ENCODE data around the gene TTYH2. TPM values are rescaled to one million over a fixed set of nuclear protein-coding genes. Genes with fewer than 3 reads are reported as not detected.
A peak's percentile ranks its signal among the peaks of the same experiment; 100 is the strongest.

TTYH2 gene
- total and polyA plus RNA-seq, 10 of the 15 experiments (the other 5 are each of a cell fraction or from before 2014, with no cell fraction given), result 0.26 to 25.2 (median 6.6) TPM

DNA sequence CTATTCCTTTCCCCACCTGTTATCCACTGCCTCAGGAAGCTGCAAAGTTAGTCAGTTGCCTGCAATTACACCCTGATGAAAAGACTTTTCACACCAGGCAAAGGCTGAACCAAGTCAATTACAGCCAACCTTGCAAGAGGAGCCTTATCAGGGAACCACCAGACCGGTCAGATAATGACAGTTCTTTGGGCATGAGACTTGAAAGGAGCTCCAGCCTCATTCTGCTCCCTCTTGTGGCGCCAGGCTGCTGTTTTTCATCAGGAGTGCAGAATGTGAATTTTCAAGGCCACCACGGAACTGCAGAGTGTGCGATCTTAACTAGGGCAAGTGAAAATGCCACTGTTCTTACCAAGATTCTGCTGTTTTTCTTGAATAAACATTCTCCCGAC is 83.2 kb downstream of the TTYH2 start:
- SMC1A ChIA-PET (ENCODE audit: uncharacterized antibody, unreplicated experiment), result interaction anchor here (0.7 to 6.8 kb wide), 6 partner anchors 11 to 84 kb away, joined by 3 to 101 read pairs (median 7); partner anchors contain the start of genes DNAI2 and TTYH2
- 13% methylated on average over 5 of the region's 5 CpGs for WGBS (ENCODE audit: insufficient coverage, insufficient replicate concordance, low lambda C conversion rate, missing lambda C conversion rate)
- TF ChIP-seq TCF12 (IDR thresholded peaks at IDR 0.05; ENCODE audit: low read depth, low read length), result no peak
- peak; percentile 76; the same call in 1 of the 2 replicates for TF ChIP-seq SMARCA5 (IDR thresholded peaks at IDR 0.05)
- TF ChIP-seq POLR2AphosphoS2 (IDR thresholded peaks at IDR 0.05; ENCODE audit: low read depth, low read length), result no peak
- no peak for TF ChIP-seq NR2C1 (IDR thresholded peaks at IDR 0.05)
- 0 out of 2 replicates have a peak, but pooled peaks have one; percentile 37 for TF ChIP-seq YY1 (IDR thresholded peaks at IDR 0.05; ENCODE audit: low read depth, low read length)
- no peak for TF ChIP-seq POLR2A (IDR thresholded peaks at IDR 0.05; ENCODE audit: low read depth, low read length)
- TF ChIP-seq CHD1 (IDR thresholded peaks at IDR 0.05; ENCODE audit: low read depth, low read length), result no peak
- 0 out of 2 replicates have a peak, but pooled peaks have one; percentile 7 for TF ChIP-seq ZNF24 (IDR thresholded peaks at IDR 0.05)
- TF ChIP-seq ASH2L (IDR thresholded peaks at IDR 0.05; ENCODE audit: borderline replicate concordance, low read depth), result no peak
- TF ChIP-seq RAD51 (IDR thresholded peaks at IDR 0.05), result no peak
- TF ChIP-seq SRF (IDR thresholded peaks at IDR 0.05; ENCODE audit: low read depth in 2 of 2, low read length in 2 of 2), result no peak
- TF ChIP-seq BCL11A (IDR thresholded peaks at IDR 0.05; ENCODE audit: low read depth, low read length), result no peak
- no peak for TF ChIP-seq ESRRA (IDR thresholded peaks at IDR 0.05; ENCODE audit: low read length)
- peak; percentile 17; the same call in 1 of the 2 replicates for TF ChIP-seq IKZF1 (conservative IDR thresholded peaks at IDR 0.05)
- peak; percentile 62; the same call in 1 of the 2 replicates for TF ChIP-seq MLLT1 (IDR thresholded peaks at IDR 0.05)
- TF ChIP-seq RAD21 (IDR thresholded peaks at IDR 0.05; ENCODE audit: insufficient read depth, low read depth, low read length), result peak; percentile 47
- TF ChIP-seq, protein P1, sequence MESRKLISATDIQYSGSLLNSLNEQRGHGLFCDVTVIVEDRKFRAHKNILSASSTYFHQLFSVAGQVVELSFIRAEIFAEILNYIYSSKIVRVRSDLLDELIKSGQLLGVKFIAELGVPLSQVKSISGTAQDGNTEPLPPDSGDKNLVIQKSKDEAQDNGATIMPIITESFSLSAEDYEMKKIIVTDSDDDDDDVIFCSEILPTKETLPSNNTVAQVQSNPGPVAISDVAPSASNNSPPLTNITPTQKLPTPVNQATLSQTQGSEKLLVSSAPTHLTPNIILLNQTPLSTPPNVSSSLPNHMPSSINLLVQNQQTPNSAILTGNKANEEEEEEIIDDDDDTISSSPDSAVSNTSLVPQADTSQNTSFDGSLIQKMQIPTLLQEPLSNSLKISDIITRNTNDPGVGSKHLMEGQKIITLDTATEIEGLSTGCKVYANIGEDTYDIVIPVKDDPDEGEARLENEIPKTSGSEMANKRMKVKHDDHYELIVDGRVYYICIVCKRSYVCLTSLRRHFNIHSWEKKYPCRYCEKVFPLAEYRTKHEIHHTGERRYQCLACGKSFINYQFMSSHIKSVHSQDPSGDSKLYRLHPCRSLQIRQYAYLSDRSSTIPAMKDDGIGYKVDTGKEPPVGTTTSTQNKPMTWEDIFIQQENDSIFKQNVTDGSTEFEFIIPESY (IDR thresholded peaks at IDR 0.05), result no peak
- TF ChIP-seq, protein P2, sequence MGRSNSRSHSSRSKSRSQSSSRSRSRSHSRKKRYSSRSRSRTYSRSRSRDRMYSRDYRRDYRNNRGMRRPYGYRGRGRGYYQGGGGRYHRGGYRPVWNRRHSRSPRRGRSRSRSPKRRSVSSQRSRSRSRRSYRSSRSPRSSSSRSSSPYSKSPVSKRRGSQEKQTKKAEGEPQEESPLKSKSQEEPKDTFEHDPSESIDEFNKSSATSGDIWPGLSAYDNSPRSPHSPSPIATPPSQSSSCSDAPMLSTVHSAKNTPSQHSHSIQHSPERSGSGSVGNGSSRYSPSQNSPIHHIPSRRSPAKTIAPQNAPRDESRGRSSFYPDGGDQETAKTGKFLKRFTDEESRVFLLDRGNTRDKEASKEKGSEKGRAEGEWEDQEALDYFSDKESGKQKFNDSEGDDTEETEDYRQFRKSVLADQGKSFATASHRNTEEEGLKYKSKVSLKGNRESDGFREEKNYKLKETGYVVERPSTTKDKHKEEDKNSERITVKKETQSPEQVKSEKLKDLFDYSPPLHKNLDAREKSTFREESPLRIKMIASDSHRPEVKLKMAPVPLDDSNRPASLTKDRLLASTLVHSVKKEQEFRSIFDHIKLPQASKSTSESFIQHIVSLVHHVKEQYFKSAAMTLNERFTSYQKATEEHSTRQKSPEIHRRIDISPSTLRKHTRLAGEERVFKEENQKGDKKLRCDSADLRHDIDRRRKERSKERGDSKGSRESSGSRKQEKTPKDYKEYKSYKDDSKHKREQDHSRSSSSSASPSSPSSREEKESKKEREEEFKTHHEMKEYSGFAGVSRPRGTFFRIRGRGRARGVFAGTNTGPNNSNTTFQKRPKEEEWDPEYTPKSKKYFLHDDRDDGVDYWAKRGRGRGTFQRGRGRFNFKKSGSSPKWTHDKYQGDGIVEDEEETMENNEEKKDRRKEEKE (IDR thresholded peaks at IDR 0.05), result no peak
- TF ChIP-seq NR2C2 (IDR thresholded peaks at IDR 0.05; ENCODE audit: borderline replicate concordance, control insufficient read depth, insufficient read length, low read depth), result no peak

More for the DNA sequence above, 83.2 kb downstream of the TTYH2 start:
- Histone ChIP-seq H3K9me3 (replicated peaks; ENCODE audit: control insufficient read depth, insufficient read depth, low read length) (no peaks in the 10 kb centered on the region), H4K20me1 (ENCODE audit: control insufficient read depth, insufficient read depth) (no peaks in the 10 kb centered on the region), H2AFZ (ENCODE audit: control insufficient read depth, low read depth, low read length) (no peak overlapping the region; the same call in 1 of the 2 replicates), H3K79me2 (ENCODE audit: control insufficient read depth, insufficient read depth, low read length) (no peaks in the 10 kb centered on the region), H3K9ac (ENCODE audit: control insufficient read depth, insufficient read depth, low read length) (no peak overlapping the region), H3K4me2 (ENCODE audit: control insufficient read depth, insufficient read depth) (no peak overlapping the region; the same call in 1 of the 2 replicates), H3K27me3 (replicated peaks in 1 of 2; ENCODE audit: control insufficient read depth in 2 of 2, insufficient read depth in 2 of 2, low read length in 1 of 2) (no peaks in the 10 kb centered on the region), H3K27ac (ENCODE audit: control insufficient read depth, insufficient read depth) (no peak overlapping the region), H3K4me3 (no peak overlapping the region), H3K36me3 (ENCODE audit: control insufficient read depth in 2 of 2, insufficient read depth in 2 of 2, low read length in 1 of 2) (no peaks in the 10 kb centered on the region), H3K4me1 (ENCODE audit: control insufficient read depth, insufficient read depth, low read length) (no peaks in the 10 kb centered on the region)
- peak; percentile 74 for FAIRE-seq
- ChIA-PET POLR2A (interaction anchor here (0.7 to 1.7 kb wide), 4 partner anchors 12 to 92 kb away, joined by 3 to 7 read pairs (median 4); partner anchors contain the start of gene TTYH2), CTCF (interaction anchor here (0.7 to 8.5 kb wide), 16 partner anchors 10 to 235 kb away, joined by 3 to 160 read pairs (median 8); partner anchors contain the start of genes CD300LB, RPL38 and TTYH2), RAD21 (ENCODE audit: unreplicated experiment) (interaction anchor here (1.2 to 7.9 kb wide), 8 partner anchors 11 to 171 kb away, joined by 3 to 102 read pairs (median 7); partner anchors contain the start of gene TTYH2)
- DNase-seq (ENCODE audit: low read depth, low spot score), result no peak
- intact Hi-C loops (cut with micrococcal nuclease; ENCODE audit: unreplicated experiment) (loop anchor here (1.0 kb wide), 1 partner anchor 86 kb away; no protein-coding TSS in a partner anchor), in situ Hi-C loops (cut with MboI) (loop anchor here (25.0 kb wide), 1 partner anchor 1884 kb away; no protein-coding TSS in a partner anchor)
- no TSS peak for BruUV-seq (replicated peaks)
- peak; percentile 83 for ATAC-seq

All from GM12878 (cell line).